IMR-90 (cell line): ENCODE measurements around the gene PAX3.

ENCODE experiments used
- BHLHE40 ChIP-seq: fragments of 150-350 bp; IDR thresholded peaks from 2 replicates; pipeline ENCODE4 v1.6.1; 2016; ENCODE audit warnings: mild to moderate bottlenecking, low read depth, low read length
- MXI1 ChIP-seq: IDR thresholded peaks from 2 replicates; pipeline ENCODE4 v1.6.1; 2012; ENCODE audit warnings: low read depth, mild to moderate bottlenecking, low read length, moderate library complexity, borderline replicate concordance
- RAD21 ChIP-seq: IDR thresholded peaks from 2 replicates; pipeline ENCODE4 v1.6.1; 2012; ENCODE audit warnings: low read length, improper control_type of control experiment
- TF ChIP-seq, protein P1 (sequence below): conservative IDR thresholded peaks from 2 replicates; pipeline ENCODE4 v1.5.1; 2012; ENCODE audit warnings: mild to moderate bottlenecking, low read depth, low read length, improper control_type of control experiment

GRCh38 chr2:222214885-222215284 is 83.9 kb downstream of the PAX3 start:
- TF ChIP-seq MXI1 = no peak
- TF ChIP-seq, protein P1, sequence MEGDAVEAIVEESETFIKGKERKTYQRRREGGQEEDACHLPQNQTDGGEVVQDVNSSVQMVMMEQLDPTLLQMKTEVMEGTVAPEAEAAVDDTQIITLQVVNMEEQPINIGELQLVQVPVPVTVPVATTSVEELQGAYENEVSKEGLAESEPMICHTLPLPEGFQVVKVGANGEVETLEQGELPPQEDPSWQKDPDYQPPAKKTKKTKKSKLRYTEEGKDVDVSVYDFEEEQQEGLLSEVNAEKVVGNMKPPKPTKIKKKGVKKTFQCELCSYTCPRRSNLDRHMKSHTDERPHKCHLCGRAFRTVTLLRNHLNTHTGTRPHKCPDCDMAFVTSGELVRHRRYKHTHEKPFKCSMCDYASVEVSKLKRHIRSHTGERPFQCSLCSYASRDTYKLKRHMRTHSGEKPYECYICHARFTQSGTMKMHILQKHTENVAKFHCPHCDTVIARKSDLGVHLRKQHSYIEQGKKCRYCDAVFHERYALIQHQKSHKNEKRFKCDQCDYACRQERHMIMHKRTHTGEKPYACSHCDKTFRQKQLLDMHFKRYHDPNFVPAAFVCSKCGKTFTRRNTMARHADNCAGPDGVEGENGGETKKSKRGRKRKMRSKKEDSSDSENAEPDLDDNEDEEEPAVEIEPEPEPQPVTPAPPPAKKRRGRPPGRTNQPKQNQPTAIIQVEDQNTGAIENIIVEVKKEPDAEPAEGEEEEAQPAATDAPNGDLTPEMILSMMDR = no peak
- TF ChIP-seq RAD21 = no peak
- no peak for TF ChIP-seq BHLHE40
